Measurements from ENCODE around the gene ODAD4.

ODAD4 gene

DNA sequence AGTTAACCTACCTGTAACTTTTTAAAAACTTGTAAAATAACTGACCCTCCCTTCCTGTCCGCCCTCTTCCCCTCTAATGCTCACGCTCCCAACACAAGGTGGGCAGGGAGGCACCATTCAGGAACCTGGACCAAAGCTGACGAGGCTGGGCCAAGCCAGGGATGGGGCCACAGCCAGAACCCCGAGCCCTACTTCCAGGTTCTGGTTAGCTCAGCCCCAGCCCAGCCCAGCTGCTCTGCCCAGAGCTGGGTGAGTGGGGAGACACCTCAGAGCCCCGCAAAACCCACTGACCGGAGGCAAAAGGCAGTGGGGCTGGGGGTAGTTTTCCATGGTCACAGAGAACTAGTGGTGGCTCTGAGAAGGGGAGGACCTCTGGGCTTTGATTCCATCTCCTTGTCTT lies 43.6 kb downstream of the ODAD4 start:
- TF ChIP-seq ZNF70 (CRISPR knock-in tag; IDR thresholded peaks at IDR 0.05) (no peak), ZFP3 (CRISPR knock-in tag; IDR thresholded peaks at IDR 0.05) (no peak)
- TF ChIP-seq, protein P1, sequence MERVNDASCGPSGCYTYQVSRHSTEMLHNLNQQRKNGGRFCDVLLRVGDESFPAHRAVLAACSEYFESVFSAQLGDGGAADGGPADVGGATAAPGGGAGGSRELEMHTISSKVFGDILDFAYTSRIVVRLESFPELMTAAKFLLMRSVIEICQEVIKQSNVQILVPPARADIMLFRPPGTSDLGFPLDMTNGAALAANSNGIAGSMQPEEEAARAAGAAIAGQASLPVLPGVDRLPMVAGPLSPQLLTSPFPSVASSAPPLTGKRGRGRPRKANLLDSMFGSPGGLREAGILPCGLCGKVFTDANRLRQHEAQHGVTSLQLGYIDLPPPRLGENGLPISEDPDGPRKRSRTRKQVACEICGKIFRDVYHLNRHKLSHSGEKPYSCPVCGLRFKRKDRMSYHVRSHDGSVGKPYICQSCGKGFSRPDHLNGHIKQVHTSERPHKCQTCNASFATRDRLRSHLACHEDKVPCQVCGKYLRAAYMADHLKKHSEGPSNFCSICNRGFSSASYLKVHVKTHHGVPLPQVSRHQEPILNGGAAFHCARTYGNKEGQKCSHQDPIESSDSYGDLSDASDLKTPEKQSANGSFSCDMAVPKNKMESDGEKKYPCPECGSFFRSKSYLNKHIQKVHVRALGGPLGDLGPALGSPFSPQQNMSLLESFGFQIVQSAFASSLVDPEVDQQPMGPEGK (CRISPR knock-in tag; IDR thresholded peaks at IDR 0.05; ENCODE audit: borderline replicate concordance) = no peak
- no peak for ATAC-seq

DNA sequence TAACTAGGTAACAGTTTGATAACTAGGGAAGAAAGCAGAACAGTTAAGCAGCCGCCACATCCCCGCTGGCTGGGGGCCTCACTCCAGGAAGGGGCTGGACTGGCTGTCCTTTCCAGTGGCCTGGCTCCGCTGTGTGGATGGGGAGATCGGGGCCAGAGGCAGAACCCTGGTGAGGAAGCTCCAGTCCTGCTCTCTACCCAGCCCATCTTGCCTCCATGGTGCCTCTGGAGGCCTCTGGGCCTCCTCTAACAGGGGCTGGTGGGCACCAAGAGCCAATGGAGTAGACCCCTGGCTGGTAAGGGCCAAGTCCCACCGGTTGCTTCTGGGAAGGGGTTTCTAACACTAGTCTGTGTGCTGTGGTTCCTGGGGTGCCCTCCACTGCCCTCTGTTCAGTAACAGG lies 44.2 kb downstream of the ODAD4 start:
- no peak for TF ChIP-seq RARB (CRISPR knock-in tag; IDR thresholded peaks at IDR 0.05)
- no peak for TF ChIP-seq OSR1 (CRISPR knock-in tag; IDR thresholded peaks at IDR 0.05)
- no peak for TF ChIP-seq ARNTL (CRISPR knock-in tag; IDR thresholded peaks at IDR 0.05; ENCODE audit: borderline replicate concordance, low read depth)
- no peak for TF ChIP-seq ZFP3 (CRISPR knock-in tag; IDR thresholded peaks at IDR 0.05)
- no peak for ATAC-seq

GRCh38 chr17:41975099-41976083 lies 45.0 kb downstream of the ODAD4 start:
- no peak for TF ChIP-seq ESRRG (CRISPR knock-in tag; IDR thresholded peaks at IDR 0.05)
- TF ChIP-seq SNAI2 (CRISPR knock-in tag; IDR thresholded peaks at IDR 0.05) = no peak
- no peak for TF ChIP-seq ISL1 (CRISPR knock-in tag; IDR thresholded peaks at IDR 0.05)
- no peak for TF ChIP-seq ZFP30 (CRISPR knock-in tag; IDR thresholded peaks at IDR 0.05)
- no peak for TF ChIP-seq TOX (CRISPR knock-in tag; IDR thresholded peaks at IDR 0.05; ENCODE audit: borderline replicate concordance)
- no peak for TF ChIP-seq ZNF70 (CRISPR knock-in tag; IDR thresholded peaks at IDR 0.05)
- no peak for TF ChIP-seq GLIS3 (CRISPR knock-in tag; IDR thresholded peaks at IDR 0.05)
- TF ChIP-seq, protein P1 (CRISPR knock-in tag; IDR thresholded peaks at IDR 0.05; ENCODE audit: borderline replicate concordance) = no peak
- TF ChIP-seq, protein P2, sequence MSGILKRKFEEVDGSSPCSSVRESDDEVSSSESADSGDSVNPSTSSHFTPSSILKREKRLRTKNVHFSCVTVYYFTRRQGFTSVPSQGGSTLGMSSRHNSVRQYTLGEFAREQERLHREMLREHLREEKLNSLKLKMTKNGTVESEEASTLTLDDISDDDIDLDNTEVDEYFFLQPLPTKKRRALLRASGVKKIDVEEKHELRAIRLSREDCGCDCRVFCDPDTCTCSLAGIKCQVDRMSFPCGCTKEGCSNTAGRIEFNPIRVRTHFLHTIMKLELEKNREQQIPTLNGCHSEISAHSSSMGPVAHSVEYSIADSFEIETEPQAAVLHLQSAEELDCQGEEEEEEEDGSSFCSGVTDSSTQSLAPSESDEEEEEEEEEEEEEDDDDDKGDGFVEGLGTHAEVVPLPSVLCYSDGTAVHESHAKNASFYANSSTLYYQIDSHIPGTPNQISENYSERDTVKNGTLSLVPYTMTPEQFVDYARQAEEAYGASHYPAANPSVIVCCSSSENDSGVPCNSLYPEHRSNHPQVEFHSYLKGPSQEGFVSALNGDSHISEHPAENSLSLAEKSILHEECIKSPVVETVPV (CRISPR knock-in tag; IDR thresholded peaks at IDR 0.05) = no peak
- no peak for TF ChIP-seq RARB (CRISPR knock-in tag; IDR thresholded peaks at IDR 0.05)
- TF ChIP-seq TCF4 (CRISPR knock-in tag; IDR thresholded peaks at IDR 0.05; ENCODE audit: borderline replicate concordance) = no peak
- no peak for TF ChIP-seq ARNTL (CRISPR knock-in tag; IDR thresholded peaks at IDR 0.05; ENCODE audit: borderline replicate concordance, low read depth)
- TF ChIP-seq ZC3H10 (CRISPR knock-in tag; IDR thresholded peaks at IDR 0.05) = no peak
- TF ChIP-seq ZNF8 (CRISPR knock-in tag; IDR thresholded peaks at IDR 0.05) = no peak
- TF ChIP-seq ZNF565 (CRISPR knock-in tag; conservative IDR thresholded peaks at IDR 0.05; ENCODE audit: low read depth) = no peak
- TF ChIP-seq, protein P3, sequence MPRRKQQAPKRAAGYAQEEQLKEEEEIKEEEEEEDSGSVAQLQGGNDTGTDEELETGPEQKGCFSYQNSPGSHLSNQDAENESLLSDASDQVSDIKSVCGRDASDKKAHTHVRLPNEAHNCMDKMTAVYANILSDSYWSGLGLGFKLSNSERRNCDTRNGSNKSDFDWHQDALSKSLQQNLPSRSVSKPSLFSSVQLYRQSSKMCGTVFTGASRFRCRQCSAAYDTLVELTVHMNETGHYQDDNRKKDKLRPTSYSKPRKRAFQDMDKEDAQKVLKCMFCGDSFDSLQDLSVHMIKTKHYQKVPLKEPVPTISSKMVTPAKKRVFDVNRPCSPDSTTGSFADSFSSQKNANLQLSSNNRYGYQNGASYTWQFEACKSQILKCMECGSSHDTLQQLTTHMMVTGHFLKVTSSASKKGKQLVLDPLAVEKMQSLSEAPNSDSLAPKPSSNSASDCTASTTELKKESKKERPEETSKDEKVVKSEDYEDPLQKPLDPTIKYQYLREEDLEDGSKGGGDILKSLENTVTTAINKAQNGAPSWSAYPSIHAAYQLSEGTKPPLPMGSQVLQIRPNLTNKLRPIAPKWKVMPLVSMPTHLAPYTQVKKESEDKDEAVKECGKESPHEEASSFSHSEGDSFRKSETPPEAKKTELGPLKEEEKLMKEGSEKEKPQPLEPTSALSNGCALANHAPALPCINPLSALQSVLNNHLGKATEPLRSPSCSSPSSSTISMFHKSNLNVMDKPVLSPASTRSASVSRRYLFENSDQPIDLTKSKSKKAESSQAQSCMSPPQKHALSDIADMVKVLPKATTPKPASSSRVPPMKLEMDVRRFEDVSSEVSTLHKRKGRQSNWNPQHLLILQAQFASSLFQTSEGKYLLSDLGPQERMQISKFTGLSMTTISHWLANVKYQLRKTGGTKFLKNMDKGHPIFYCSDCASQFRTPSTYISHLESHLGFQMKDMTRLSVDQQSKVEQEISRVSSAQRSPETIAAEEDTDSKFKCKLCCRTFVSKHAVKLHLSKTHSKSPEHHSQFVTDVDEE (CRISPR knock-in tag; IDR thresholded peaks at IDR 0.05) = no peak
- TF ChIP-seq OSR1 (CRISPR knock-in tag; IDR thresholded peaks at IDR 0.05) = no peak
- no peak for TF ChIP-seq CSDC2 (CRISPR knock-in tag; IDR thresholded peaks at IDR 0.05)
- ATAC-seq = no peak
